ENCODE measurements around the gene TMPRSS5. TPM values are rescaled to one million over a fixed set of nuclear protein-coding genes. Genes with fewer than 3 reads are reported as not detected.

Gene TMPRSS5
- total RNA-seq, 1 donor from 2014 or later, result 0.34 TPM

GRCh38 chr11:113697111-113697510 lies 9.0 kb downstream of the TMPRSS5 start:
- Histone ChIP-seq H3K27ac (ENCODE audit: low read depth, low read length) (no peak overlapping the region), H3K4me2 (ENCODE audit: low read length) (no peak overlapping the region), H3K4me1 (ENCODE audit: insufficient read depth, low read length) (peaks cover 15% of the 10 kb centered on the region), H3K27me3 (ENCODE audit: insufficient read depth, low read length) (peaks cover 2% of the 10 kb centered on the region), H4K20me1 (ENCODE audit: insufficient read depth, low read length) (no peaks in the 10 kb centered on the region), H3K9me3 (ENCODE audit: insufficient read depth, low read depth, low read length) (no peaks in the 10 kb centered on the region), H3K79me2 (ENCODE audit: insufficient read depth, low read length) (no peaks in the 10 kb centered on the region), H3K4me3 (ENCODE audit: insufficient read depth, low read depth, low read length) (no peak overlapping the region), H2AFZ (ENCODE audit: low read depth, low read length) (no peak overlapping the region), H3K36me3 (ENCODE audit: insufficient read depth, low read length) (no peaks in the 10 kb centered on the region), H3K9ac (ENCODE audit: low read length) (no peak overlapping the region)
- DNase-seq (ENCODE audit: low read depth) (no peak), FAIRE-seq (no peak)
- Mint-ChIP-seq H3K4me3 (ENCODE audit: unreplicated experiment) (no peak overlapping the region), H3K36me3 (ENCODE audit: low read depth, unreplicated experiment) (peaks cover 19% of the 10 kb centered on the region), H3K27me3 (ENCODE audit: low read depth, unreplicated experiment) (peaks cover 9% of the 10 kb centered on the region), H3K27ac (ENCODE audit: unreplicated experiment) (no peak overlapping the region), H3K9me3 (ENCODE audit: unreplicated experiment) (peaks cover 14% of the 10 kb centered on the region), H3K4me1 (ENCODE audit: low read depth, unreplicated experiment) (no peaks in the 10 kb centered on the region)
- no peak for TF ChIP-seq CTCF (IDR thresholded peaks at IDR 0.05; ENCODE audit: insufficient read depth, low read depth, low read length)
- no peak for TF ChIP-seq EZH2 (IDR thresholded peaks at IDR 0.05; ENCODE audit: insufficient read depth, low read length)

- Histone ChIP-seq H3K4me3 (ENCODE audit: insufficient read depth, low read depth, low read length) (no peak overlapping the region), H3K79me2 (ENCODE audit: insufficient read depth, low read length) (no peaks in the 10 kb centered on the region), H3K9me3 (ENCODE audit: insufficient read depth, low read depth, low read length) (no peaks in the 10 kb centered on the region), H4K20me1 (ENCODE audit: insufficient read depth, low read length) (no peaks in the 10 kb centered on the region), H3K27ac (ENCODE audit: low read depth, low read length) (no peak overlapping the region), H2AFZ (ENCODE audit: low read depth, low read length) (no peak overlapping the region), H3K9ac (ENCODE audit: low read length) (no peak overlapping the region), H3K36me3 (ENCODE audit: insufficient read depth, low read length) (no peaks in the 10 kb centered on the region), H3K4me1 (ENCODE audit: insufficient read depth, low read length) (peaks cover 26% of the 10 kb centered on the region), H3K27me3 (ENCODE audit: insufficient read depth, low read length) (peaks cover 2% of the 10 kb centered on the region), H3K4me2 (ENCODE audit: low read length) (no peak overlapping the region)
- peaks cover 5% of the 10 kb centered on the region for H3K9me3 Mint-ChIP-seq (ENCODE audit: unreplicated experiment)
- no peak overlapping the region for H3K27ac Mint-ChIP-seq (ENCODE audit: unreplicated experiment)
- no peak for TF ChIP-seq EZH2 (IDR thresholded peaks at IDR 0.05; ENCODE audit: insufficient read depth, low read length)
- no peak for TF ChIP-seq CTCF (IDR thresholded peaks at IDR 0.05; ENCODE audit: insufficient read depth, low read depth, low read length)
- peaks cover 6% of the 10 kb centered on the region for H3K27me3 Mint-ChIP-seq (ENCODE audit: low read depth, unreplicated experiment)
- no peak overlapping the region for H3K4me3 Mint-ChIP-seq (ENCODE audit: unreplicated experiment)
- no peak for DNase-seq (ENCODE audit: low read depth)
- H3K36me3 Mint-ChIP-seq (ENCODE audit: low read depth, unreplicated experiment), result peaks cover 10% of the 10 kb centered on the region
- H3K4me1 Mint-ChIP-seq (ENCODE audit: low read depth, unreplicated experiment), result peaks cover 9% of the 10 kb centered on the region
- FAIRE-seq, result no peak
These were observed 10.9 kb downstream of the TMPRSS5 start for GRCh38 chr11:113695207-113695606.

DNA sequence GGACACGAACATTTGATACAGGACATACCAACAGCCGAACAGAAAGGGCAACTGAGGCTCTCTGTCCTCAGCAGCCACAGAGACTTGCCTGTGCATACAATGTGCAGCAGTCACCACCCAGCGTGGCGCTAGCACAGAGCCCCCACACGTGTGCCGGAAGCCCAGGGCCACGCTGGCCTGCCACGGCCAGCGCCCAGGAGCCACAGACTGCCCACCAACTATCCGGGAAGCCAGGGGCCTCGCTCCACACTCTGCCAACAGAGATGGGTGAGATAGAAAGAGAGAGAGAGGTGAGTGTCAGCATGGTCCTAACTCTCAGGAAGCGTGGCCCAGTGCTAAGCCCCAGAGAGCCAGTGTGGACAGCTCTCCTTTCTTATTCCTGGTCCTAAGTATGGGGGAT lies 11.7 kb downstream of the TMPRSS5 start:
- H3K4me3 ChIP-seq (ENCODE audit: insufficient read depth, low read depth, low read length), result no peak overlapping the region
- Mint-ChIP-seq H3K36me3 (ENCODE audit: low read depth, unreplicated experiment) (peaks cover 9% of the 10 kb centered on the region), H3K4me3 (ENCODE audit: unreplicated experiment) (no peak overlapping the region), H3K4me1 (ENCODE audit: low read depth, unreplicated experiment) (peaks cover 10% of the 10 kb centered on the region), H3K27me3 (ENCODE audit: low read depth, unreplicated experiment) (peaks cover 5% of the 10 kb centered on the region), H3K27ac (ENCODE audit: unreplicated experiment) (no peak overlapping the region), H3K9me3 (ENCODE audit: unreplicated experiment) (peaks cover 3% of the 10 kb centered on the region)
- H3K4me2 ChIP-seq (ENCODE audit: low read length), result no peak overlapping the region
- FAIRE-seq, result no peak
- no peak for TF ChIP-seq CTCF (IDR thresholded peaks at IDR 0.05; ENCODE audit: insufficient read depth, low read depth, low read length)
- no peak for TF ChIP-seq EZH2 (IDR thresholded peaks at IDR 0.05; ENCODE audit: insufficient read depth, low read length)
- no peaks in the 10 kb centered on the region for H4K20me1 ChIP-seq (ENCODE audit: insufficient read depth, low read length)
- H2AFZ ChIP-seq (ENCODE audit: low read depth, low read length), result no peak overlapping the region
- no peak overlapping the region for H3K27ac ChIP-seq (ENCODE audit: low read depth, low read length)
- peaks cover 2% of the 10 kb centered on the region for H3K27me3 ChIP-seq (ENCODE audit: insufficient read depth, low read length)
- H3K79me2 ChIP-seq (ENCODE audit: insufficient read depth, low read length), result no peaks in the 10 kb centered on the region
- H3K9me3 ChIP-seq (ENCODE audit: insufficient read depth, low read depth, low read length), result no peaks in the 10 kb centered on the region
- no peaks in the 10 kb centered on the region for H3K36me3 ChIP-seq (ENCODE audit: insufficient read depth, low read length)
- DNase-seq (ENCODE audit: low read depth), result no peak
- no peak overlapping the region for H3K9ac ChIP-seq (ENCODE audit: low read length)
- H3K4me1 ChIP-seq (ENCODE audit: insufficient read depth, low read length), result peaks cover 28% of the 10 kb centered on the region
